Skin epidermis (tissue), 12 donors: ENCODE results near the gene KLF15.

Experiments used
- H3K27ac ChIP-seq, 21 experiments: fragments of 200-600 bp; sonication (generic) in 11 of 21; one replicate each; pipeline ENCODE4 v1.5.0; 2020; ENCODE audit warnings: mild to moderate bottlenecking in 3 of 21, inconsistent platforms in 2 of 21, moderate library complexity in 2 of 21
- H3K4me3 ChIP-seq, 7 experiments: fragments of 200-600 bp; sonication (generic) in 2 of 7; one replicate each; pipeline ENCODE4 v1.5.0; 2020; ENCODE audit warnings: inconsistent platforms in 2 of 7, mild to moderate bottlenecking in 2 of 7, moderate library complexity in 1 of 7

The KLF15 gene

GRCh38 chr3:126310816-126311215 is 46.4 kb downstream of the KLF15 start:
- Histone ChIP-seq H3K27ac (no peak overlapping the region), H3K4me3 (no peak overlapping the region)

DNA sequence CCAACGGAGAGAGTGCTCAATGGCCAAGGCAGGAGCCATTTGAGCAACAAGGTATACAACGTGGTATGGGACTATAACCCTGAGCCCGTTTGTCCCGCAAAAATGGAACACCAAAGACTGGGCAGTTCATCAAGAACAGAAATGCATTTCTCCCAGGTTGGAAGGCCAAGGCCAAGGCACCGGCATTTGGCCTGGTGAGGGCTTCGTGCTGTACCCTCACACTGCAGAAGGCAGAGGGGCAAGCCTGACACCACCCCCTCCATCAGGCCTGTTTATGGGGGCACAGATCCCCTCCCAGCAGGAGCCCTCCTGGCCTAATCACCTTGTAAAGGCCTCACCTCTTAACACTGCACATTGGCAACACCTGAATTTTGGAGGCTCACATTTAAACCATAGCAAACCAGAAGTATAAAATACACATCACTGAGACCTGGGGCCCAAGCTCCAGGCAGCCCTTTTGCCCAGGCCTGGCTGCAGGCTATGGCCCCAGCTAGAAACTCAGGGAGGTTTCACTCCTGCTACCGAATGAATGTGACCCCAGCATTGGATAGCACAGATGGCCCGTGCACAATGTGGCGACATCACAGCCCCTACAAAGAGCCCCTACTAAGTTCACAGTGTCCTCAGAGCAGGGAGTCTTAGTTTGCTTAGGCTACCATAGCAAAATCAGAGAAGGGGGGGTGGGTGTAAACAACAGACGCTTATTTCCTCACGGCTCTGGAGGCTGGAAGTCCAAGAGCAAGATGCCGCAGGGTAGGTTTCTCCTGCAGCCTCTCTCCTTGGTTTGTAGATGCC is 47.1 kb downstream of the KLF15 start:
- no peak overlapping the region for H3K4me3 ChIP-seq
- H3K27ac ChIP-seq, result no peak overlapping the region

GRCh38 chr3:126309165-126309564 is 48.0 kb downstream of the KLF15 start:
- no peak overlapping the region for H3K27ac ChIP-seq
- no peak overlapping the region for H3K4me3 ChIP-seq

DNA sequence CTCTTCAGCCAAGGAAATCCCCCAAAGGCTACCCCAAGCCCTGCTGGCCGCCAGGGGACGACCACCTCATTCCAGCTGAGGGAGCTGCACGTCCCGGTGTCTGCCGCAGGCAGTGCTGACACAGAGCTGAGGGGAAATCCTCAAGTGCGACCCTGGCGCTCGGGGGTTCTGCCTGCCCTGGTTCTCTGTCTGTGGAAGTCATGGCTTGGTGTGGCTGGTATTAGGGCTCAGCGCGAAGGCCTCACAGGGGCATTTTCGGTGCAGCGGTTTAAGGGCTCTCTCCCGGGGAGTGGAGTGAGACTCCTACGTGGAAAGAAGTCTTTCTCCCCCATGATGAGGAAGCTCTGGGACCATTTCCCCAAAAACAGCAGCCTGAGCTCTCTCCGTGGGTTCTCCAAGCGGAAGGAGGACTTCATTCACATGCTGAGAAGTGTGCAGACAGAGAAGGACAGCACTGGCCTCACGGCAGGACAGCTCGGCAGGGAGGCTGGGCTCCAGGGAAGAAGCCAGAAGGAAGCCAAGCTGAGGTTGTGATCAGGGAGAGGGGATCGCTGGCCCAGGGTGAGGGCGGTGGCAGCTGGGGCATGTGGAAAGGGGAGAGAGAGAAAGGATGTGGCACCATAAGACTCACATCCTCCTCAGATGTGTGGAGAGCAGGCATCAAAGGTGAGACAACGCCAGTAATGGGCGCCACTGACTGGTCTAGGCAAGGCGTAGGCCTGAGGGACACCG is 48.6 kb downstream of the KLF15 start:
- H3K4me3 ChIP-seq, result no peak overlapping the region
- no peak overlapping the region for H3K27ac ChIP-seq

- Histone ChIP-seq H3K4me3 (no peak overlapping the region), H3K27ac (no peak overlapping the region)
These were observed 49.4 kb downstream of the KLF15 start for GRCh38 chr3:126307591-126308393.

GRCh38 chr3:126306888-126307482 is 50.2 kb downstream of the KLF15 start:
- Histone ChIP-seq H3K27ac (no peak overlapping the region), H3K4me3 (no peak overlapping the region)

- no peak overlapping the region for H3K4me3 ChIP-seq
- H3K27ac ChIP-seq, result no peak overlapping the region
These were observed 50.8 kb downstream of the KLF15 start for GRCh38 chr3:126306397-126306796.

DNA sequence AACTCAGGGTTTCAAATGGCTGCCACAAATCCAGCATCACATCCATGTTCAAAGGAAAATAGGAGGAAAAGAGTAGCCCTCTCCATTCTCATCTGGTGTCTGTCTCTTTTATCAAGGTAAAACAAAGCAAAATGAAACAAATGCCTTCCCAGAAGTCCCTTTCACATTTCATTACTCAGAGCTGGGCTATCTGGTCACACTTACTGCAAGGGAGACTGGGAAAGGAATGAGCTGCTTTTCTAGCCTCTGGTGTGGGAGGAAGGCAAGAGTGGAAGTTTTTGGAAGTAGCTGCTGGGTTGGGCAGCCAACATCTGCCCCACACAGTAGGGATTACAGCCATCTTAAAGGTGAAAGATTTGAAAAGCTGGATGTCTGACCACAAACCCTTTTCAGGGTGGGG is 51.8 kb downstream of the KLF15 start:
- H3K27ac ChIP-seq, result no peak overlapping the region
- no peak overlapping the region for H3K4me3 ChIP-seq

GRCh38 chr3:126304704-126305103 is 52.5 kb downstream of the KLF15 start:
- no peak overlapping the region for H3K4me3 ChIP-seq

GRCh38 chr3:126304291-126304690 is 52.9 kb downstream of the KLF15 start:
- no peak overlapping the region for H3K27ac ChIP-seq
- H3K4me3 ChIP-seq, result no peak overlapping the region

More at GRCh38 chr3:126304704-126305103, 52.5 kb downstream of the KLF15 start:
- no peak overlapping the region for H3K27ac ChIP-seq

- Histone ChIP-seq H3K4me3 (no peak overlapping the region), H3K27ac (no peak overlapping the region)
These were observed 53.9 kb downstream of the KLF15 start for GRCh38 chr3:126303272-126303671.

DNA sequence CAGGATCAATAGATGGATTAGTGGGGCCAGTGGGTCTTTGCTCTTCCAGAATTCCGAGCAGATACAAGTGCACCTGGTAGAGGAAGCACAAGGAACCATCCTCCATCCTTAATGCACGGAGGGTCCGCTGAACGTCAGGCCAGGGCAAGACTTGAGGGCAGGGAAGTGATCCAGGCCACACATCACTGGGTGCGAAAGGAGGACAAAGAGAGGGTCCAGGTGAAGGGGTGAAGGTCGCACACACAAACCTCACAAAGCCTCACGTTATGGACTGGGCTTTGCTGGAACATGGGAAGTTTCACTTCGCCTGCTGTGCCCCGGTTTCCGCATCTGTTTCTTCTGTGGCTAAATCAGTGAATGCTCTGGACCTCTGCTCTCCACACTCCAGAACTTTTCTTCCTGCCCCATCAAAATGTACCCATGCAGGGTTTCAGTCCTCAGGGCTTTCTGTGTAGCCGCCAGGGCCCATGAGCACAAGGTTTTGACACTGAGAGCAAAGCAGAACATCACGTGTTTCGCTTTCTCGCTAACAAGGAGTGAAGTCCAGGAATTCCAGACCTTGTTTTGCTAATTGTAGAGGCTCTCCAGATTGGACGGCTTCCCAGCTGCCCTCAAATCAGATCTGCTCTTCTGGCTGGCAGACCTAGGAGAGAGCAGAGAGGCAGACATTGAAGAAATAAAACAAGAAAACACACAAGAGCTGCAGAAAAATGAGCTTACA is 56.3 kb downstream of the KLF15 start:
- H3K27ac ChIP-seq, result no peak overlapping the region
- H3K4me3 ChIP-seq, result no peak overlapping the region

- H3K4me3 ChIP-seq, result no peak overlapping the region
- no peak overlapping the region for H3K27ac ChIP-seq
These were observed 57.0 kb downstream of the KLF15 start for GRCh38 chr3:126300001-126300760.

GRCh38 chr3:126295407-126295939 is 61.7 kb downstream of the KLF15 start:
- Histone ChIP-seq H3K27ac (no peak overlapping the region), H3K4me3 (no peak overlapping the region)

DNA sequence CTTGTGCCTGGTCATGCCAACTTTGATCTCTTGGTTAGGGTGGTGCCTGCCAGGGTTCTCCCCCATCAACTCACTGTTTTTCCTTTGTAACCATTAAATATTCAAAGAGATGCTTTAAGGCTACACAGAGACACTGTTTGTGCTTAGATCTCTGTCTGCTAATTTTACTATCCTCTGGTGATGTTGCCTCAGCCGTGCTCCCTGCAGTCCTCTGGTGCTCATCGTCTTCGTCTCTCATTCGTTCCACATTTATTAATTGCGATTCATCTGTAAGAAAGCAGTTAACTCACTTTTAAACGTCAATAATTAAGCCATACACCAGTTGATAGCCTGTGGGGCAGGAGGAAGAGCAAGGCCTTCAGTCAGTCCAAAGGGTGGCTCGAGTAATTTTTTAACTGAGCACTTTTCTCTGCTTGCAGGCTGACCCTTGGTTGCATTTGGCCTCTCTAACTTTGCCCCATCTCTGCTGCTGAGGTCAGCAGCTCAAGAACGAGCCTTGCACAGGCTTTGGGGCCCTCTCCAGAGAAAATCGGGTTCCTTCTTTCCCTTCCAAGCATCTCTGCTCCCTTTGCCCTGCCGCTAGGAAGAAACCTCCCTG is 62.9 kb downstream of the KLF15 start:
- Histone ChIP-seq H3K27ac (no peak overlapping the region), H3K4me3 (no peak overlapping the region)

GRCh38 chr3:126293370-126294082 is 63.7 kb downstream of the KLF15 start:
- H3K27ac ChIP-seq, result no peak overlapping the region
- no peak overlapping the region for H3K4me3 ChIP-seq
